IMR-90 (cell line): ENCODE results near the gene ARHGAP15. TPM values are rescaled to one million over a fixed set of nuclear protein-coding genes. Genes with fewer than 3 reads are reported as not detected.
A peak's percentile ranks its signal among the peaks of the same experiment; 100 is the strongest.

ENCODE experiments used
- ATAC-seq: fragments of 200-7000 bp; cut with Tn5 transposase; 2 replicates; pipeline ENCODE4 v1.9.1; 2020; ENCODE audit warnings: low read depth, mild to moderate bottlenecking, moderate library complexity
- BruUV-seq: library from RNA; stranded (reverse); fragments of 400-500 nt; replicated peaks from 2 replicates; lab custom pipeline; 2021; lab: Mats Ljungman, UMichigan
- CTCF ChIA-PET: fragments of 300-600 bp; formaldehyde crosslinking; extraction: SDS; loops from one replicate; lab custom pipeline; 2021; ENCODE audit warnings: antibody characterized with exemption; lab: Yijun Ruan, JAX
- POLR2A ChIA-PET: fragments of 300-600 bp; sonication (Branson Sonifier 250); formaldehyde crosslinking; loops from one replicate; lab custom pipeline; 2022; ENCODE audit warnings: antibody characterized with exemption; ENCODE audit not compliant: unreplicated experiment; lab: Charles Lee
- DNase-seq: peaks from one replicate; pipeline ENCODE4 v3.0.0; 2013
- H2AFZ ChIP-seq: replicated peaks from 2 replicates; pipeline ENCODE3; 2013; ENCODE audit warnings: low read length, mild to moderate bottlenecking; ENCODE audit not compliant: poor library complexity
- H2AK5ac ChIP-seq: 2 replicates; pipeline ENCODE4 v1.6.1; 2013; ENCODE audit warnings: low read depth, low read length, inconsistent platforms
- H2AK9ac ChIP-seq: replicated peaks from 2 replicates; pipeline ENCODE3; 2013; ENCODE audit warnings: mild to moderate bottlenecking, low read depth, low read length, moderate library complexity; ENCODE audit not compliant: poor library complexity
- H2BK120ac ChIP-seq: 2 replicates; pipeline ENCODE4 v1.6.1; 2013; ENCODE audit warnings: low read depth, low read length, inconsistent platforms
- H2BK15ac ChIP-seq: 3 replicates; pipeline ENCODE4 v1.6.1; 2013; ENCODE audit warnings: low read depth, low read length, inconsistent platforms
- H2BK20ac ChIP-seq: 2 replicates; pipeline ENCODE4 v1.6.1; 2013; ENCODE audit warnings: low read depth, mild to moderate bottlenecking, inconsistent platforms, low read length, moderate library complexity
- H2BK5ac ChIP-seq: 2 replicates; pipeline ENCODE4 v1.6.1; 2013; ENCODE audit warnings: mild to moderate bottlenecking, low read depth, low read length, inconsistent platforms; ENCODE audit not compliant: poor library complexity, severe bottlenecking
- H3K14ac ChIP-seq: replicated peaks from 2 replicates; pipeline ENCODE4 v1.6.1; 2013; ENCODE audit warnings: low read depth, low read length, inconsistent platforms
- H3K18ac ChIP-seq: 2 replicates; pipeline ENCODE4 v1.6.1; 2013; ENCODE audit warnings: low read depth, low read length, control low read depth
- H3K23ac ChIP-seq: 2 replicates; pipeline ENCODE4 v1.6.1; 2013; ENCODE audit warnings: low read depth, low read length, inconsistent platforms
- H3K27ac ChIP-seq: 2 replicates; pipeline ENCODE4 v1.5.1; 2013; ENCODE audit warnings: mild to moderate bottlenecking, control low read depth, low read length; ENCODE audit not compliant: insufficient read depth
- H3K27me3 ChIP-seq: 2 replicates; pipeline ENCODE4 v1.6.1; 2013; ENCODE audit warnings: low read length; ENCODE audit not compliant: control insufficient read depth, insufficient read depth
- H3K36me3 ChIP-seq: 2 replicates; pipeline ENCODE4 v1.6.1; 2013; ENCODE audit warnings: low read length, mixed read lengths; ENCODE audit not compliant: control insufficient read depth, insufficient read depth
- H3K4ac ChIP-seq: 2 replicates; pipeline ENCODE4 v1.6.1; 2013; ENCODE audit warnings: low read depth, low read length, inconsistent platforms
- H3K4me1 ChIP-seq: 2 replicates; pipeline ENCODE4 v1.6.1; 2013; ENCODE audit warnings: low read length, mixed read lengths; ENCODE audit not compliant: control insufficient read depth, insufficient read depth
- H3K4me2 ChIP-seq: 2 replicates; pipeline ENCODE4 v1.6.1; 2013; ENCODE audit warnings: low read depth, mild to moderate bottlenecking, control low read depth, low read length, moderate library complexity
- H3K4me3 ChIP-seq: 2 replicates; pipeline ENCODE4 v1.5.1; 2013; ENCODE audit warnings: low read depth, mild to moderate bottlenecking, control low read depth, low read length, moderate library complexity; ENCODE audit not compliant: insufficient read depth
- H3K56ac ChIP-seq: 2 replicates; pipeline ENCODE4 v1.6.1; 2013; ENCODE audit warnings: low read length, inconsistent platforms; ENCODE audit not compliant: insufficient read depth; ENCODE audit errors: extremely low read depth
- H3K79me1 ChIP-seq, 2 experiments: 2 replicates each; pipeline ENCODE4 v1.6.1; 2013; ENCODE audit warnings: low read length in 2 of 2, inconsistent platforms in 1 of 2, low read depth in 1 of 2
- H3K9ac ChIP-seq: 2 replicates; pipeline ENCODE4 v1.6.1; 2013; ENCODE audit warnings: low read depth, low read length, control low read depth
- H3K9me1 ChIP-seq: 2 replicates; pipeline ENCODE4 v1.6.1; 2013; ENCODE audit warnings: low read length, inconsistent platforms; ENCODE audit not compliant: insufficient read depth
- H3K9me3 ChIP-seq: 2 replicates; pipeline ENCODE4 v1.6.1; 2013; ENCODE audit warnings: low read length; ENCODE audit not compliant: control insufficient read depth, insufficient read depth
- H4K20me1 ChIP-seq: 2 replicates; pipeline ENCODE4 v1.6.1; 2013; ENCODE audit warnings: low read length, inconsistent platforms; ENCODE audit not compliant: insufficient read depth
- H4K5ac ChIP-seq: 2 replicates; pipeline ENCODE4 v1.6.1; 2013; ENCODE audit warnings: mild to moderate bottlenecking, low read depth, low read length, control low read depth
- H4K8ac ChIP-seq, 2 experiments: 2 replicates each; pipeline ENCODE4 v1.6.1; 2013; ENCODE audit warnings: low read depth in 2 of 2, low read length in 2 of 2, control low read depth in 1 of 2, inconsistent platforms in 1 of 2
- H4K91ac ChIP-seq: 2 replicates; pipeline ENCODE4 v1.6.1; 2013; ENCODE audit warnings: low read depth, low read length, inconsistent platforms; ENCODE audit not compliant: insufficient read depth
- BHLHE40 ChIP-seq: fragments of 150-350 bp; IDR thresholded peaks from 2 replicates; pipeline ENCODE4 v1.6.1; 2016; ENCODE audit warnings: mild to moderate bottlenecking, low read depth, low read length
- CEBPB ChIP-seq: IDR thresholded peaks from 2 replicates; pipeline ENCODE4 v1.6.1; 2012; ENCODE audit warnings: low read depth, low read length, improper control_type of control experiment
- dilution Hi-C: fragments of 300-500 bp; cut with HindIII; formaldehyde crosslinking; loops from one replicate; pipeline ENCODE4 v1.14.3; 2018; ENCODE audit warnings: low sequenced_read_pairs; ENCODE audit not compliant: unreplicated experiment
- in situ Hi-C: fragments of 300-500 bp; cut with MboI; formaldehyde crosslinking; loops from 3 replicates; pipeline ENCODE4 v1.14.3; 2019; ENCODE audit warnings: low sequenced_read_pairs, inconsistent platforms, mixed read lengths
- intact Hi-C: fragments of 100-400 bp; cut with micrococcal nuclease; formaldehyde crosslinking; loops from 2 replicates; pipeline ENCODE4 v1.10.0; 2022
- polyA plus RNA-seq, 3 experiments: library from polyadenylated mRNA; depleted of rRNA; stranded (reverse); fragments of >200 nt; gene quantifications; 2 replicates each; pipeline ENCODE4 v1.2.3, GENCODE V29; 2012; ENCODE audit warnings: low replicate concordance in 1 of 3
- total RNA-seq: library from RNA; depleted of rRNA; stranded (reverse); fragments of >200 nt; gene quantifications from 2 replicates; pipeline ENCODE4 v1.2.3, GENCODE V29; 2012

The ARHGAP15 gene
- total and polyA plus RNA-seq, 2 of the 4 experiments (the other 2 are of a cell fraction): not detected

GRCh38 chr2:143629340-143629739, 500.1 kb downstream of the ARHGAP15 start:
- 0 out of 2 replicates have a peak, but pooled peaks cover 2% of the 10 kb centered on the region for H3K9me3 ChIP-seq
- H2AFZ ChIP-seq: no peak overlapping the region
- no TSS peak for BruUV-seq
- no peaks in the 10 kb centered on the region for H4K20me1 ChIP-seq
- H3K18ac ChIP-seq: no peak overlapping the region
- H2BK120ac ChIP-seq: no peak overlapping the region
- no peak overlapping the region for H2BK15ac ChIP-seq
- no peak overlapping the region for H3K23ac ChIP-seq
- no peak overlapping the region for H4K5ac ChIP-seq
- peak; percentile 64 for ATAC-seq
- no peak overlapping the region for H2BK5ac ChIP-seq
- no peak overlapping the region for H3K4me2 ChIP-seq
- no peak overlapping the region for H3K27ac ChIP-seq
- H3K79me1 ChIP-seq: no peaks in the 10 kb centered on the region
- CTCF ChIA-PET: no interaction called here
- peak; percentile 63 for DNase-seq
- H3K4me1 ChIP-seq: no peaks in the 10 kb centered on the region
- no peak overlapping the region for H3K4me3 ChIP-seq
- H4K8ac ChIP-seq: no peak overlapping the region
- H3K9ac ChIP-seq: no peak overlapping the region
- H3K27me3 ChIP-seq: no peaks in the 10 kb centered on the region
- no peak overlapping the region for H3K56ac ChIP-seq
- no peaks in the 10 kb centered on the region for H3K36me3 ChIP-seq
- no peak overlapping the region for H3K14ac ChIP-seq
- POLR2A ChIA-PET: no interaction called here
- H4K91ac ChIP-seq: no peak overlapping the region
- intact Hi-C loops: loop anchor here (1.0 kb wide), 1 partner anchor 46 kb away; no protein-coding TSS in a partner anchor
- no peak overlapping the region for H2AK9ac ChIP-seq
- no peak overlapping the region for H2BK20ac ChIP-seq
- in situ Hi-C loops: no loop called here
- dilution Hi-C loops: no loop called here
- H2AK5ac ChIP-seq: no peak overlapping the region
- no peak overlapping the region for H3K4ac ChIP-seq
- peak; percentile 83 for TF ChIP-seq CEBPB
- TF ChIP-seq BHLHE40: no peak
- no peaks in the 10 kb centered on the region for H3K9me1 ChIP-seq
